NCI-H69 (cell line): ENCODE measurements around the gene NHLRC1.

Source experiments
- DNase-seq: peaks from one replicate; lab custom pipeline; 2025; lab: John Stamatoyannopoulos, UW

Gene NHLRC1

DNA sequence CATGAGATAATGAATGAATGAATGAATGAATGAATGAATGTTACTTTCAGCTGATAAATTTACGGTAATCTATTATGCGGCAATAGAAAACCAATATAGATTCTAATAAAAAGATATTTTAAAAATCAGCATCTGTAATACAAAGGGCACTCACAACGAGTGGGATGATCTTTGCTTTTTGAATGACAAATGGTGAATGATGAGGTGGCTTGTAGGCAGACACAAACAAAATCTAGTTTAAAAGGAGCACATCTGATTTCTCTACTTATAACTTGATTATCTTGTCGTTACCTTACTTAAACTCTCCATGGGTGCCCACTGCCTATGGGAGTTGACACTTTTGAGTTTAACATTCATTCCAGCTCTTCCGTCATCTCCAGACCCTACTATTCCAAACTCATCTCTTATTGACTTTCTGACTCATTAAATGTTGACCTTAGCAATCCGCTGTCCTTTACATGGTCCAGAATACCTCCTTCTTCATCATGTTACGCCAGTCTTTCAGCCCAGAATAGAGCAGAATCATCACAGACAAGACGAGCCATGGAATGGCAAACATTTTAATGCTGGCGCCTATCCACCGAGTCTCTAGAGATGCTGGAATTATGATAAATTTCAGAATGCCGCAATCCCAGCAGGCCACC, 41.3 kb downstream of the NHLRC1 start:
- DNase-seq = no peak

DNA sequence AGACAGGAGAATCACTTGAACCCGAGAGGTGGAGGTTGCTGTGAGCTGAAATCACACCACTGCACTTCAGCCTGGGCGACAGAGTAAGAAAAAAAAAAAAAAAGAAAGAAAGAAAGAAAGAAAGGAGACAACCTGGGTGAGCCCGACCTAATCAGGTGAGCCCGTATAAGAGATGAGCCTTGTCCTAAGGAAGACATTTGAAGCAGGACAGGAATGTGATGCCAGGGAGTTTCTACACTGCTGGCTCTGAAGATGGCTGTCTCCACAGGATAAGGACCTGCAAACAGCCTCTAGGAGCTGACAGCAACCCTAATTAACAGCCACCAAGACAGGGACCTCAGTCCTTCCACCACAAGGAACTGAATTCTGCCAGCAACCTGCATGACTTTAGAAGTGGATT, 41.9 kb downstream of the NHLRC1 start:
- DNase-seq = no peak

DNA sequence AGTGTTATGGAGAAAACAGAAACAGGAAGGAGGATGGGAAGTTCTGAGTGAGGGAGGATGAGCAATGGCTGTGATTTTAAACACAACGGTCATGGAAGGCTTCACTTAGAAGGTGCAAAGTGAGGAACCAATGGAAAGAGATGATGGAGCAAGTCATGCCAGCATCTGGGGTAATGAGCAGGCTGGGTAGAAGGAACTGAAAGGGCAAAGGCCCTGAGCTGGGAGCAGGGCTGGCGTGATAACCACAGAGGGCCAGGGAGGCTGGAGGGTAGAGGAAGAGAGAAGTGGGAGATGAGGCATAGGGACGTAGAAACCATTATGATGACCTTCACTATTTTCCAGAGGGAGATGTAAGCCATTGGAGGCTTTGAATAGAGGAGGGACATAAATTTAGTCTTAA, 43.6 kb downstream of the NHLRC1 start:
- DNase-seq = no peak

DNA sequence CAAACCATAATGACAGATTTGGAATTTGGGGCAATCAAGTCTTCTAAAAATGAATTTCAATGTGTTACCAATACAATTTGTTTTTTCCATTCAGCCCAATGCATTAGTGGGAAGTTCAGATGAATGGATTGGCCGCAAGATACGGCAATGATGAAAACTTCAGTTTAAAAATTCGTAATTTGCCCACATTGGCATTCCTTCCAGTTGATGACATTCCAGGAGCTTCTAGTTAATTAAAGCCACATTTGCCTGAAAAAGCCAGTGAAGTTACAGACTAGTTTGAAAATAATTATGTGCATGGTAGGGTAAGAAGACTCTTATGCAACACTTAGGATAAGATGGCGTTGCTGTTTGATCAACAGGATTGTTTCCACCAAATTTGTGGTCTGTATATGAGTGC, 46.2 kb downstream of the NHLRC1 start:
- DNase-seq = no peak

DNA sequence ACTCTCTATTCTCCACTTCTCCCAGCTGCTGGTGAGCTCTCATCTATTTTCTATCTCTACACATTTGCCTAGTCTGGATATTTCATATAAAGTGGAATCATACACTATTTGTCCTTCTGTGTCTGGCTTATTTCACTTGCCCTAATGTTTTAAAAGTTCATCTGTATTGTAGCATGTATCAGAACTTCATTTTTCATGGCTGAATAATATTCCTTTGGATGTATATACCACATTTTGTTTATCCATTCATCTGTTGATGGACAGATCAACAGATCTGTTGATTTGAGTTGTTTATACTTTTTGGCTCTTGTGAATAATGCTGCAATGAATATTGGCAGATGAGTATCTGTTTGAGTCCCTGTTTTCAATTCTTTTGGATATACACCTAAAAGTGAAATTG, 49.6 kb downstream of the NHLRC1 start:
- DNase-seq = no peak

DNA sequence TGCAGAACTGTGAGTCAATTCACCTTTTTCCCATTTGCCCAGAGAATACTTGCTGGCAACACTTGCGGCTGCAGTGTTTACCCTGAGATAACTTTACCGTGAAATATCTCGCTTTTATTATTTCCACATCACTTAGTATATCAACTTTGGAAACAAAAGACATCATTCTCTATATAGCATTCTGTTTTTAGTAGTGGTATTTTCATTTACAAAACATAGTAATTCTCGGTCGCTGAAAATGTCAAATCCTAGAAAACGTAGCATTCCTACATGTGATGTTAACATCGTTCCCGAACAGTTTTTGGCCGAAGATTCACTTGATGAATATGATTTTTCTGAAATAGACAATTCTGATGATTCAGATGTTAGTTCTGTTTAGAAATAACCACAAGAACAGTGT, 52.0 kb downstream of the NHLRC1 start:
- no peak for DNase-seq
